ENCODE measurements around the gene P3H2. TPM values are rescaled to one million over a fixed set of nuclear protein-coding genes. Genes with fewer than 3 reads are reported as not detected.

The P3H2 gene
- polyA plus RNA-seq, 1 experiment, result 32.6 TPM

DNA sequence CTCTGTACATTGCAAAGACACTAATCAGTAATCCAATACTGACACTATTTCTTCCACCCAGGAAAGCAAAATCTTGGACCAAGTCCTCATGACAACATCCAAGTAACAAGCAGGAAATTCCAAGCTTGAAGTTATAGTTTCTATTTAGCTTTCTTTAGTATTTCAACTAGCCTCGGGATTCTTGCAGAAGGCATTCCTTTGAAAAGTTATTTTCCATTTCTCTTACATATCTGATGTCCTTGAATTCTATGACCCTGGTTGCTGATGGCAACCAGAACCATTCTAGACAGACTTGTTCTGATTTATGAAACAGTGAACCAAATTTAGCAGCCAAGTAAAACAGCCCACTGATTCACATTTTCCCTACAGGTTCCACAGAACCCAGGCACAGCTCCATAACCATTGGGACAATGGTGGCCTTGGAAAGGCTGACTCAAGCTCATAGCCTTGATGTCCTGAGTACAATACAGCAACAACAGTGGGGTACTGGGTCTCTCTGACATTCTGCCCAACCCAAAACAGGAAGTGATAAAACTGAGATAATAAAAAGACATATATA lies 26.5 kb downstream of the P3H2 start:
- TF ChIP-seq, protein P1, sequence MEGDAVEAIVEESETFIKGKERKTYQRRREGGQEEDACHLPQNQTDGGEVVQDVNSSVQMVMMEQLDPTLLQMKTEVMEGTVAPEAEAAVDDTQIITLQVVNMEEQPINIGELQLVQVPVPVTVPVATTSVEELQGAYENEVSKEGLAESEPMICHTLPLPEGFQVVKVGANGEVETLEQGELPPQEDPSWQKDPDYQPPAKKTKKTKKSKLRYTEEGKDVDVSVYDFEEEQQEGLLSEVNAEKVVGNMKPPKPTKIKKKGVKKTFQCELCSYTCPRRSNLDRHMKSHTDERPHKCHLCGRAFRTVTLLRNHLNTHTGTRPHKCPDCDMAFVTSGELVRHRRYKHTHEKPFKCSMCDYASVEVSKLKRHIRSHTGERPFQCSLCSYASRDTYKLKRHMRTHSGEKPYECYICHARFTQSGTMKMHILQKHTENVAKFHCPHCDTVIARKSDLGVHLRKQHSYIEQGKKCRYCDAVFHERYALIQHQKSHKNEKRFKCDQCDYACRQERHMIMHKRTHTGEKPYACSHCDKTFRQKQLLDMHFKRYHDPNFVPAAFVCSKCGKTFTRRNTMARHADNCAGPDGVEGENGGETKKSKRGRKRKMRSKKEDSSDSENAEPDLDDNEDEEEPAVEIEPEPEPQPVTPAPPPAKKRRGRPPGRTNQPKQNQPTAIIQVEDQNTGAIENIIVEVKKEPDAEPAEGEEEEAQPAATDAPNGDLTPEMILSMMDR (IDR thresholded peaks at IDR 0.05; ENCODE audit: low read depth, low read length), result no peak
- Histone ChIP-seq H3K4me3 (ENCODE audit: low read depth, low read length) (peak overlapping the region; percentile 11; the same call in 1 of the 2 replicates), H3K9me3 (ENCODE audit: control insufficient read depth, insufficient read depth, low read length) (0 out of 2 replicates have a peak, but pooled peaks cover 2% of the 10 kb centered on the region), H3K27ac (ENCODE audit: low read depth, low read length) (no peak overlapping the region), H3K27me3 (ENCODE audit: control insufficient read depth, insufficient read depth, low read length) (no peaks in the 10 kb centered on the region)
- no peak for DNase-seq (ENCODE audit: low read depth, low spot score)
- ChIA-PET POLR2A (no interaction called here), CTCF (interaction anchor here (1.0 to 1.3 kb wide), 4 partner anchors 9 to 228 kb away, joined by 3 to 4 read pairs (median 3); partner anchors contain the start of gene CLDN1)

DNA sequence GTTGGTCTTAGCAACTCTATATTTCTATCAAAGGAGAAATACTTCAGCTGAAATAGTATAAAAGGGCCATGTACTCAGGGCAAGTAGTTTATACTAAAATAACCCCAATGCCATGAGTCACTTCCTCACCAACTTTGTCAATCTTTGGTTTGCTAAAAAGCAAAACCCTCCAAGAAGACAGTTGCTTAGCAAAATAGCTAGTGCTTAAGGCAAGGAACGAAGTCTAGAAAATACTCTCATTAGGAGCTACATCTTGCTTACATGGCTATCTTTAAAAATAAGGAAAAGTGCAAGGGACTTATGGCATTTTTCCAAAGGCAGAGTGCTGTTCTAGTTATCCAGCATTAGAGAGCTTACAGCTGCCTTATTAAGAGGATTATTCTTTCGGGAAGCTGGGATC lies 28.4 kb downstream of the P3H2 start:
- H3K4me3 ChIP-seq (ENCODE audit: low read depth, low read length), result no peak overlapping the region
- DNase-seq (ENCODE audit: low read depth, low spot score), result peak; percentile 59
- H3K27me3 ChIP-seq (ENCODE audit: control insufficient read depth, insufficient read depth, low read length), result no peaks in the 10 kb centered on the region
- H3K9me3 ChIP-seq (ENCODE audit: control insufficient read depth, insufficient read depth, low read length), result 0 out of 2 replicates have a peak, but pooled peaks cover 2% of the 10 kb centered on the region
- H3K27ac ChIP-seq (ENCODE audit: low read depth, low read length), result no peak overlapping the region
- CTCF ChIA-PET, result interaction anchor here (0.6 to 1.0 kb wide), 4 partner anchors 14 to 292 kb away, joined by 3 read pairs; no protein-coding TSS in a partner anchor
- POLR2A ChIA-PET, result interaction anchor here (0.6 to 0.8 kb wide), 6 partner anchors 13 to 135 kb away, joined by 3 to 7 read pairs (median 4); no protein-coding TSS in a partner anchor
- TF ChIP-seq, protein P1 (IDR thresholded peaks at IDR 0.05; ENCODE audit: low read depth, low read length), result no peak

DNA sequence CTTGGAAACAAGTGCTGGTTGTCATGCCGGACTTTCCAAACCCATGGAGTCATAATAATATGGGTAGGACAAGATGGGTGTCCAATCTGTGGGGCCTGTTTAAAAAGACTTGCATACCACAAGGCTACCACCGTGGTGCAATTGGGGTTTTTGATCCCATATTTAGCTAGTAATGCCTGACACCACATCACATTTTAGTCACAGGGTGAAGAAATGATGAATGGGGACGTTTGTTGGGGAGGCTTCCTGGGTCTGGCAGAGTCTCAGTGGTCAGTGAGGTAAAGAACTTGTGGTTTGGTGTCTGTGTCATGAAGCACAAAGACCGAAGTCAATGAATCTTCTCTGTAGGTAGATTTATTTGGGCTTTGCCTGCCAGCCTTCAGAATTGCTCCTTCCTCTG lies 31.0 kb downstream of the P3H2 start:
- Histone ChIP-seq H3K27me3 (ENCODE audit: control insufficient read depth, insufficient read depth, low read length) (no peaks in the 10 kb centered on the region), H3K27ac (ENCODE audit: low read depth, low read length) (no peak overlapping the region), H3K4me3 (ENCODE audit: low read depth, low read length) (no peak overlapping the region), H3K9me3 (ENCODE audit: control insufficient read depth, insufficient read depth, low read length) (no peaks in the 10 kb centered on the region)
- CTCF ChIA-PET, result no interaction called here
- TF ChIP-seq, protein P1 (IDR thresholded peaks at IDR 0.05; ENCODE audit: low read depth, low read length), result no peak
- POLR2A ChIA-PET, result no interaction called here
- no peak for DNase-seq (ENCODE audit: low read depth, low spot score)

DNA sequence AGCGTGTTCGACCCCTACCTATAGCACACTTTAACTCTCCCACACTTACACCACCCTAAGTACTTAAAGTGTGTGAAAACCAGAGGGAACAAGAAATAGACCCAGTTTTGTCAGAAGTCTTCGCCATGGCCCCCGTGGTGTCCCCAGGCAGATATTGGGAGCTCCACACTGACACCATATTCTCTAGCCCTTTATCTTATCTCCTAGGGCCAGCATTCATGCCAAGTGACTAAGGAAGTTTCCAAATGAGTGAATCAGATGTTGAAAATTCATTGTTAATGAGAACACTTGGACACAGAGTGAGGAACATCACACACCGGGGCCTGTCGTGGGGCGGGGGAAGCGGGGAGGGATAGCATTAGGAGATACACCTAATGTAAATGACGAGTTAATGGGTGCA lies 31.8 kb downstream of the P3H2 start:
- TF ChIP-seq, protein P1 (IDR thresholded peaks at IDR 0.05; ENCODE audit: low read depth, low read length), result no peak
- CTCF ChIA-PET, result no interaction called here
- H3K9me3 ChIP-seq (ENCODE audit: control insufficient read depth, insufficient read depth, low read length), result no peaks in the 10 kb centered on the region
- no peak overlapping the region for H3K4me3 ChIP-seq (ENCODE audit: low read depth, low read length)
- no peak for DNase-seq (ENCODE audit: low read depth, low spot score)
- H3K27me3 ChIP-seq (ENCODE audit: control insufficient read depth, insufficient read depth, low read length), result no peaks in the 10 kb centered on the region
- POLR2A ChIA-PET, result no interaction called here
- H3K27ac ChIP-seq (ENCODE audit: low read depth, low read length), result no peak overlapping the region

DNA sequence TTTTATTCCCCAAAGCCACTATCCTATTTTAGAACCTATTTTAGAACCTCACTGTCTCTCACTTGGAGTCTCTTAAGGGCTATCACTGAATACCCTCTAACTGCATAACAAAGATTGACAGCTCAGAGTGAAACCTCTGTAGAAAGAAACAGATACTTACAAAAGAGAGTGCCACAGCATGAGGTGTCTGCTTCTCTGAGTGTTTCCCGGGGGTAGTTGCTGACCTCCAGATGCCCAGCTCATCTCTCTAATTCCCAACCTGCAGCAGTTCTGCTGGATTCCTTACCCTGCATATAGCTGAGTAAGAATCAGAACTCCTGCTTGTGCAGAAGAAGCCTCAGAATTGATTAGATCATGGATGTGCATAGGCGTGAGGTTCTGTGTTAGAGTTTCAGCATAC lies 34.5 kb downstream of the P3H2 start:
- CTCF ChIA-PET, result interaction anchor here (1.0 kb wide), 2 partner anchors 9 to 35 kb away, joined by 3 read pairs; partner anchors contain the start of gene P3H2
- POLR2A ChIA-PET, result no interaction called here
- H3K27ac ChIP-seq (ENCODE audit: low read depth, low read length), result no peak overlapping the region
- no peak for DNase-seq (ENCODE audit: low read depth, low spot score)
- H3K27me3 ChIP-seq (ENCODE audit: control insufficient read depth, insufficient read depth, low read length), result no peaks in the 10 kb centered on the region
- no peak overlapping the region for H3K4me3 ChIP-seq (ENCODE audit: low read depth, low read length)
- TF ChIP-seq, protein P1 (IDR thresholded peaks at IDR 0.05; ENCODE audit: low read depth, low read length), result no peak
- H3K9me3 ChIP-seq (ENCODE audit: control insufficient read depth, insufficient read depth, low read length), result no peaks in the 10 kb centered on the region

Measured in AG04450 (cell line).